WTC11 (cell line): Measurements from ENCODE around the gene IFITM5.
"Not testable (repeated sequence)": the region's sequence is repeated elsewhere in the genome, so short reads cannot be mapped to it uniquely, and the experiment has no call there.

ENCODE experiments used
- SMAD4 ChIP-seq: sonication (generic); formaldehyde crosslinking; IDR thresholded peaks from 2 replicates; pipeline ENCODE4 v1.8.0; 2022; ENCODE audit warnings: mild to moderate bottlenecking, missing genetic modification reagents
- ZNF232 ChIP-seq: sonication (generic); formaldehyde crosslinking; IDR thresholded peaks from 2 replicates; pipeline ENCODE4 v1.8.0; 2022; ENCODE audit warnings: mild to moderate bottlenecking, missing genetic modification reagents
- TF ChIP-seq, protein P1 (sequence below): fragments of 200-600 bp; IDR thresholded peaks from 2 replicates; pipeline ENCODE4 v1.8.0; 2022; ENCODE audit warnings: antibody characterized with exemption
- TF ChIP-seq, protein P2 (sequence below): fragments of 250-450 bp; sonication (Bioruptor Pico); IDR thresholded peaks from 2 replicates; pipeline ENCODE4 v1.9.0; 2021; ENCODE audit warnings: mild to moderate bottlenecking
- TF ChIP-seq, protein P3 (sequence below): sonication (generic); formaldehyde crosslinking; conservative IDR thresholded peaks from 2 replicates; pipeline ENCODE4 v1.8.1; 2023; ENCODE audit warnings: mild to moderate bottlenecking, low read depth, missing genetic modification reagents, moderate library complexity
- TF ChIP-seq, protein P4 (sequence below): sonication (generic); formaldehyde crosslinking; IDR thresholded peaks from 2 replicates; pipeline ENCODE4 v1.8.1; 2023; ENCODE audit warnings: mild to moderate bottlenecking, missing genetic modification reagents
- TF ChIP-seq, protein P5 (sequence below): sonication (generic); formaldehyde crosslinking; IDR thresholded peaks from 2 replicates; pipeline ENCODE4 v1.8.1; 2023; ENCODE audit warnings: mild to moderate bottlenecking, missing genetic modification reagents

DNA sequence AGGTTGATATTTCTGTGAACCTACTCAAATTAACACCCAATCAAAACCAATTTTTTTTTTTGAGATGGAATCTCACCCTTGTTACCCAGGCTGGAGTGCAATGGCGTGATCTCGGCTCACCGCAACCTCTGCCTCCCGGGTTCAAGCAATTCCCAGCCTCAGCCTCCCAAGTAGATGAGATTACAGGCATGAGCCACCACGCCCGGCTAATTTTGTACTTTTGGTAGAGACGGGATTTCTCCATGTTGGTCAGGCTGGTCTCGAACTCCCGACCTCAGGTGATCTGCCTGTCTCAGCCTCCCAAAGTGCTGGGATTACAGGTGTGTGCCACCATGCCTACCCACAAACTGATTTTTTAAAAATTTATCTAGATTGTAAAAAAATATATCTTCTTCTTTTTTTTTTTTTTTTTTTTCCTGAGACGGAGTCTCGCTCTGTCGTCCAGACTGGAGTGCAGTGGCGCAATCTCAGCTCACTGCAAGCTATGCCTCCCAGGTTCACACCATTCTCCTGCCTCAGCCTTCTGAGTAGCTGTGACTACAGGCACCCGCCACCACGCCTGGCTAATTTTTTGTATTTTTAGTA, 29.3 kb upstream of the IFITM5 start:
- TF ChIP-seq SMAD4 (CRISPR knock-in tag); ZNF232: not testable (repeated sequence)
- TF ChIP-seq, protein P1, sequence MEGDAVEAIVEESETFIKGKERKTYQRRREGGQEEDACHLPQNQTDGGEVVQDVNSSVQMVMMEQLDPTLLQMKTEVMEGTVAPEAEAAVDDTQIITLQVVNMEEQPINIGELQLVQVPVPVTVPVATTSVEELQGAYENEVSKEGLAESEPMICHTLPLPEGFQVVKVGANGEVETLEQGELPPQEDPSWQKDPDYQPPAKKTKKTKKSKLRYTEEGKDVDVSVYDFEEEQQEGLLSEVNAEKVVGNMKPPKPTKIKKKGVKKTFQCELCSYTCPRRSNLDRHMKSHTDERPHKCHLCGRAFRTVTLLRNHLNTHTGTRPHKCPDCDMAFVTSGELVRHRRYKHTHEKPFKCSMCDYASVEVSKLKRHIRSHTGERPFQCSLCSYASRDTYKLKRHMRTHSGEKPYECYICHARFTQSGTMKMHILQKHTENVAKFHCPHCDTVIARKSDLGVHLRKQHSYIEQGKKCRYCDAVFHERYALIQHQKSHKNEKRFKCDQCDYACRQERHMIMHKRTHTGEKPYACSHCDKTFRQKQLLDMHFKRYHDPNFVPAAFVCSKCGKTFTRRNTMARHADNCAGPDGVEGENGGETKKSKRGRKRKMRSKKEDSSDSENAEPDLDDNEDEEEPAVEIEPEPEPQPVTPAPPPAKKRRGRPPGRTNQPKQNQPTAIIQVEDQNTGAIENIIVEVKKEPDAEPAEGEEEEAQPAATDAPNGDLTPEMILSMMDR = not testable (repeated sequence)
- TF ChIP-seq, protein P2, sequence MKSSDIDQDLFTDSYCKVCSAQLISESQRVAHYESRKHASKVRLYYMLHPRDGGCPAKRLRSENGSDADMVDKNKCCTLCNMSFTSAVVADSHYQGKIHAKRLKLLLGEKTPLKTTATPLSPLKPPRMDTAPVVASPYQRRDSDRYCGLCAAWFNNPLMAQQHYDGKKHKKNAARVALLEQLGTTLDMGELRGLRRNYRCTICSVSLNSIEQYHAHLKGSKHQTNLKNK (CRISPR knock-in tag) = not testable (repeated sequence)
- TF ChIP-seq, protein P3, sequence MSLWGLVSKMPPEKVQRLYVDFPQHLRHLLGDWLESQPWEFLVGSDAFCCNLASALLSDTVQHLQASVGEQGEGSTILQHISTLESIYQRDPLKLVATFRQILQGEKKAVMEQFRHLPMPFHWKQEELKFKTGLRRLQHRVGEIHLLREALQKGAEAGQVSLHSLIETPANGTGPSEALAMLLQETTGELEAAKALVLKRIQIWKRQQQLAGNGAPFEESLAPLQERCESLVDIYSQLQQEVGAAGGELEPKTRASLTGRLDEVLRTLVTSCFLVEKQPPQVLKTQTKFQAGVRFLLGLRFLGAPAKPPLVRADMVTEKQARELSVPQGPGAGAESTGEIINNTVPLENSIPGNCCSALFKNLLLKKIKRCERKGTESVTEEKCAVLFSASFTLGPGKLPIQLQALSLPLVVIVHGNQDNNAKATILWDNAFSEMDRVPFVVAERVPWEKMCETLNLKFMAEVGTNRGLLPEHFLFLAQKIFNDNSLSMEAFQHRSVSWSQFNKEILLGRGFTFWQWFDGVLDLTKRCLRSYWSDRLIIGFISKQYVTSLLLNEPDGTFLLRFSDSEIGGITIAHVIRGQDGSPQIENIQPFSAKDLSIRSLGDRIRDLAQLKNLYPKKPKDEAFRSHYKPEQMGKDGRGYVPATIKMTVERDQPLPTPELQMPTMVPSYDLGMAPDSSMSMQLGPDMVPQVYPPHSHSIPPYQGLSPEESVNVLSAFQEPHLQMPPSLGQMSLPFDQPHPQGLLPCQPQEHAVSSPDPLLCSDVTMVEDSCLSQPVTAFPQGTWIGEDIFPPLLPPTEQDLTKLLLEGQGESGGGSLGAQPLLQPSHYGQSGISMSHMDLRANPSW = not testable (repeated sequence)
- TF ChIP-seq, protein P4, sequence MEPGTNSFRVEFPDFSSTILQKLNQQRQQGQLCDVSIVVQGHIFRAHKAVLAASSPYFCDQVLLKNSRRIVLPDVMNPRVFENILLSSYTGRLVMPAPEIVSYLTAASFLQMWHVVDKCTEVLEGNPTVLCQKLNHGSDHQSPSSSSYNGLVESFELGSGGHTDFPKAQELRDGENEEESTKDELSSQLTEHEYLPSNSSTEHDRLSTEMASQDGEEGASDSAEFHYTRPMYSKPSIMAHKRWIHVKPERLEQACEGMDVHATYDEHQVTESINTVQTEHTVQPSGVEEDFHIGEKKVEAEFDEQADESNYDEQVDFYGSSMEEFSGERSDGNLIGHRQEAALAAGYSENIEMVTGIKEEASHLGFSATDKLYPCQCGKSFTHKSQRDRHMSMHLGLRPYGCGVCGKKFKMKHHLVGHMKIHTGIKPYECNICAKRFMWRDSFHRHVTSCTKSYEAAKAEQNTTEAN (CRISPR knock-in tag) = not testable (repeated sequence)
- TF ChIP-seq, protein P5, sequence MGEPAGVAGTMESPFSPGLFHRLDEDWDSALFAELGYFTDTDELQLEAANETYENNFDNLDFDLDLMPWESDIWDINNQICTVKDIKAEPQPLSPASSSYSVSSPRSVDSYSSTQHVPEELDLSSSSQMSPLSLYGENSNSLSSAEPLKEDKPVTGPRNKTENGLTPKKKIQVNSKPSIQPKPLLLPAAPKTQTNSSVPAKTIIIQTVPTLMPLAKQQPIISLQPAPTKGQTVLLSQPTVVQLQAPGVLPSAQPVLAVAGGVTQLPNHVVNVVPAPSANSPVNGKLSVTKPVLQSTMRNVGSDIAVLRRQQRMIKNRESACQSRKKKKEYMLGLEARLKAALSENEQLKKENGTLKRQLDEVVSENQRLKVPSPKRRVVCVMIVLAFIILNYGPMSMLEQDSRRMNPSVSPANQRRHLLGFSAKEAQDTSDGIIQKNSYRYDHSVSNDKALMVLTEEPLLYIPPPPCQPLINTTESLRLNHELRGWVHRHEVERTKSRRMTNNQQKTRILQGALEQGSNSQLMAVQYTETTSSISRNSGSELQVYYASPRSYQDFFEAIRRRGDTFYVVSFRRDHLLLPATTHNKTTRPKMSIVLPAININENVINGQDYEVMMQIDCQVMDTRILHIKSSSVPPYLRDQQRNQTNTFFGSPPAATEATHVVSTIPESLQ (CRISPR knock-in tag) = not testable (repeated sequence)
